ENCODE measurements around the gene POU3F2.

GRCh38 chr6:98812220-98812619, 22.2 kb upstream of the POU3F2 start:
- no peak for TF ChIP-seq CTCF (IDR thresholded peaks at IDR 0.05)
- TF ChIP-seq POLR2A (IDR thresholded peaks at IDR 0.05) = no peak
